Stomach smooth muscle (tissue), 2 donors: ENCODE data around the gene TIMM17A.

Experiments used
- H3K27ac ChIP-seq: one replicate; pipeline ENCODE4 v1.7.0; 2013; ENCODE audit warnings: mild to moderate bottlenecking, low read length, inconsistent platforms
- H3K27me3 ChIP-seq, 2 donors: one replicate each; pipeline ENCODE4 v1.7.0; 2013; ENCODE audit warnings: low read length in 2 of 2; ENCODE audit not compliant: insufficient read depth in 2 of 2, control insufficient read depth in 1 of 2
- H3K36me3 ChIP-seq, 2 donors: one replicate each; pipeline ENCODE4 v1.7.0; 2013; ENCODE audit warnings: low read length in 2 of 2; ENCODE audit not compliant: control insufficient read depth in 2 of 2, insufficient read depth in 2 of 2
- H3K4me1 ChIP-seq: one replicate; pipeline ENCODE4 v1.7.0; 2013; ENCODE audit warnings: low read length; ENCODE audit not compliant: control insufficient read depth, insufficient read depth
- H3K4me3 ChIP-seq, 2 donors: one replicate each; pipeline ENCODE4 v1.7.0; 2013; ENCODE audit warnings: low read length in 2 of 2
- H3K9ac ChIP-seq, 2 donors: one replicate each; pipeline ENCODE4 v1.7.0; 2013; ENCODE audit warnings: low read length in 2 of 2, mild to moderate bottlenecking in 1 of 2
- H3K9me3 ChIP-seq, 2 donors: one replicate each; pipeline ENCODE4 v1.7.0; 2013; ENCODE audit warnings: low read length in 2 of 2; ENCODE audit not compliant: control insufficient read depth in 2 of 2
- donor health status: healthy.
- donor health status: Pancreatic carcinoma.

TIMM17A gene

DNA sequence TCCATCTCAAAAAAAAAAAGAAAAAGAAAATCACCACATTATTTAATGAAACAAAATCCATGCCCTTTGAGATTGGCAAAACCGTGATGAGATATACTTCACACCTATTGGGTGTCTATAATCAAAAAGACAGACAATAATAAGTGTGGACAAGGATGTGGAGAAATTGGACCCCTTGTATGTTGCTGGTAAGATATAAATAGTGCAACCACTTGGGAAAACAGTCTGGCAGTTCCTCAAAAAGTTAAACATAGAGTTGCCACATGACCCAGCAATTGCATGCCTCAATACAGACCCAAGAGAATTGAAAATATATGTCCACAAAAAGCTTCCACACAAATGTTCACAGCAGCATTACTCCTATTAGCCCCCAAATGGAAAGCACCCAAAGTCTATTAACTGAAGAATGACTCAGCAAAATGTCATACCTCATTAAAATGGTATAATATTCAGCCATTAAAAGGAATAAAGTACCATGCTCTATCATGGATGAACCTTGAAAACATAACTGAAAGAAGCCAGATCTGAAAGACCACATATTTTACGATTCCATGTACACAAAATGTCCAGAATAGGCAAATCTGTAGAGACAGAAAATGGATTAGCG, 33.2 kb upstream of the TIMM17A start:
- Histone ChIP-seq H3K9me3 (no peaks in the 10 kb centered on the region), H3K4me1 (peaks cover 70% of the 10 kb centered on the region), H3K27ac (peak overlapping the region; percentile 97), H3K27me3 (no peaks in the 10 kb centered on the region), H3K9ac (no peak overlapping the region), H3K4me3 (no peak overlapping the region), H3K36me3 (peaks cover 13 to 18% of the 10 kb centered on the region in 2 donors)

DNA sequence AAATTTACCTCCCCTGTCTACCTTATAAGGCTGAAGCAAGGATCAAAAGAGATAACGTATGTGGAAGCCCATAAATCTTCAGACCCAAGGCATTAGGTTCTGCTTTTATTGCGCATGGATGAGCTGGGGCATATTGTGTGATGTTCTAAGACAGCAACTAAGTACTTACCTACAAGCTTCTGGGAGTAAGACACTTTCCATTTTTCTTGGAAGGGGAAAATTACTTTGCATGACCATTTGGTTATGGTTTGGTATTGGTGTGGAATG, 30.1 kb upstream of the TIMM17A start:
- H3K9ac ChIP-seq = no peak overlapping the region
- H3K4me1 ChIP-seq = peaks cover 57% of the 10 kb centered on the region
- H3K27ac ChIP-seq = peak overlapping the region; percentile 41
- no peaks in the 10 kb centered on the region for H3K27me3 ChIP-seq
- H3K9me3 ChIP-seq = no peaks in the 10 kb centered on the region
- peaks cover 19 to 28% of the 10 kb centered on the region in 2 donors for H3K36me3 ChIP-seq
- H3K4me3 ChIP-seq = no peak overlapping the region

DNA sequence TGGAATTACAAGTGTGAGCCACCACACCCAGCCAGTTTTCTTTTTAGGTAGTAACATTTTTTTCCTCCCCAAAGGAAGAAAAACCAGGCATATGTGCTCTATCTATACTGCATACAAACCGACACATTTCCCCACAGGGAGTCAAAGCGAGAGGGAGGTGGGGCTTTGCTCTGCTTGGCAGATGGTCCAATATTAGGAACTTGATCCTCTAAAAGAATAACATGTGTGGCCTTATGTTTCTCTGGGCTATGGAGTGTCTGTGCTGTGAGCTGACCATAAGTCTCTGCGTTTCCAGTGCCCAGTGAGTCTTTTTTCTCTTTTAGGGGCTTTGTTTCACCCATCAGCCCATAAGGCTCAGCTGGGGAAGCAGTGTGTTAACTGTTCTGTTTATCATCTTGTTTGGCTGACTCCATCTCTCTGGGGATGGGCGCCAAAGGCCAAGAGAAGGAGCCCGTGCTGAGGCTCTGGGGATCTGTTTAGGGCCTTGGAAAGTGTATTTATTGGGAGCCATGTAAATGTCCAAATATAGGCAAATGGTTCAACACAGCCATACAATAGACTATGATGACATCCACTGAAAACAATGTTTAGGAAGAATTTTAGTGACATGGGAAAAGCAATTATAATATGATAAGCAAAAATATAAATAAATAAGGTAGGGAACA, 29.2 kb upstream of the TIMM17A start:
- Histone ChIP-seq H3K9me3 (no peaks in the 10 kb centered on the region), H3K27me3 (no peaks in the 10 kb centered on the region), H3K27ac (peak overlapping the region; percentile 76), H3K4me1 (peaks cover 59% of the 10 kb centered on the region), H3K36me3 (peaks cover 27 to 32% of the 10 kb centered on the region in 2 donors), H3K4me3 (peak overlapping the region in 1 of 2 donors; percentile 8), H3K9ac (peak overlapping the region in 1 of 2 donors; percentile 5)

DNA sequence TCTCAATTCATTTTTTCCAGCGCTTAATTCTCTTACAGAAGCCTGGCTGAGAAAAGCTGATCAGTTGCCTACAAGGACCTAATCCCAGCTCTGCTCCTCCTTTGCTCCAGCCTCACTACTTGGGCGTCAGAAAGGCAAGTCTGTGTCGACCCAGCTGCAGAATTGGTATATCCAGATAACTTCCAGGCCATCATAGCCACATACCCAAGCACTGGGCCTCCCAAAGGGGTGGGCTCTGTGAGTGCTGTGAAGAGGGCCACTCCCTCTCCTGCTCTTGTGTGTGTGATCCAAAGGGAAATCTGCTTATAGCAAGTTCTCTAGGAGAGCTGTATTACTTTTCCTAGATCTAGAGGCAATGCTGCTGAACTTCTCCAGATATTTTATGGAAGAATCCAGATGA, 27.0 kb upstream of the TIMM17A start:
- H3K27me3 ChIP-seq = no peaks in the 10 kb centered on the region
- peak overlapping the region; percentile 41 for H3K27ac ChIP-seq
- H3K9ac ChIP-seq = no peak overlapping the region
- no peak overlapping the region for H3K4me3 ChIP-seq
- H3K36me3 ChIP-seq = peaks cover 29 to 43% of the 10 kb centered on the region in 2 donors
- peaks cover 56% of the 10 kb centered on the region for H3K4me1 ChIP-seq
- H3K9me3 ChIP-seq = no peaks in the 10 kb centered on the region

DNA sequence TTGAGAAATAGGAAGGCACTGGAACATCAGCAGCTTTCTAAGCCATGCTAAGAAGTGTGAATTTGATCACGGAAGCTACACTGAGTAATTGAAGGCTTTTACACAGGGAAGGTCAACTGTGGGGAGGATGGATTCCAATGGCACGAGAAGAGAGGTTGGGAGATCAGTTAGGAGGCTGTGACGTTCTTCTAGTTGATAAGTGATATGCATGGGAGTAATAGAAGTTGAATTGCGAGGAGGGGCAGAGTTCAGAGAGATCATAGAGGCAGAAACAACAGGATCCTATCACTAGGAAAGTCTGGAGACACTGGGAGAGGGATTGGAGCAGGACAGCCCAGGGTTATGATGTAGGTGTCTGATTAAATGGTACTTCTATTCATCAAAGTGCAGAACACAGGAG, 25.2 kb upstream of the TIMM17A start:
- H3K9me3 ChIP-seq = no peaks in the 10 kb centered on the region
- no peak overlapping the region for H3K4me3 ChIP-seq
- H3K36me3 ChIP-seq = peaks cover 32 to 44% of the 10 kb centered on the region in 2 donors
- H3K9ac ChIP-seq = no peak overlapping the region
- H3K27ac ChIP-seq = peak overlapping the region; percentile 69
- H3K27me3 ChIP-seq = no peaks in the 10 kb centered on the region
- peaks cover 57% of the 10 kb centered on the region for H3K4me1 ChIP-seq

DNA sequence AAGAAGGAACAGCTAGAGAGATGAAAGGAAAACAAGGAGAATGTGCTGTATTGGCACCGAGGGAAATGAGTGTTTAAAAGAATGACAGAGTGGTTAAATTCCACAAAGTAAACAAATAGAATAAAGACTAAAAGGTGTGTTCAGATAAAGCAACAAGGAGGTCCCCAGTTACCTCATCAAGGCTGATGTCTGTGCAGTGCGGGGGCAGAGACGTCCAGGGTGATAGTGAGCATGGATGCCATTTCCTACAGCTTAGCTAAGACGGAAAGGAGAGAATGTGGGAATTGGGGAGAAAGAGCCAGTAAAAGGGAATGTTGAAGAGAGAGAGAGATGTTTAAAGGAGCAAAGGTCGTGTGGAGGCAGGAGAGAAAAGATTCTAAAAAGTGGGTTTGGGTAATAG, 24.5 kb upstream of the TIMM17A start:
- H3K9ac ChIP-seq = no peak overlapping the region
- H3K27me3 ChIP-seq = no peaks in the 10 kb centered on the region
- peaks cover 54% of the 10 kb centered on the region for H3K4me1 ChIP-seq
- H3K4me3 ChIP-seq = peak overlapping the region in 1 of 2 donors; percentile 8
- H3K27ac ChIP-seq = peak overlapping the region; percentile 69
- no peaks in the 10 kb centered on the region for H3K9me3 ChIP-seq
- peaks cover 32 to 42% of the 10 kb centered on the region in 2 donors for H3K36me3 ChIP-seq

DNA sequence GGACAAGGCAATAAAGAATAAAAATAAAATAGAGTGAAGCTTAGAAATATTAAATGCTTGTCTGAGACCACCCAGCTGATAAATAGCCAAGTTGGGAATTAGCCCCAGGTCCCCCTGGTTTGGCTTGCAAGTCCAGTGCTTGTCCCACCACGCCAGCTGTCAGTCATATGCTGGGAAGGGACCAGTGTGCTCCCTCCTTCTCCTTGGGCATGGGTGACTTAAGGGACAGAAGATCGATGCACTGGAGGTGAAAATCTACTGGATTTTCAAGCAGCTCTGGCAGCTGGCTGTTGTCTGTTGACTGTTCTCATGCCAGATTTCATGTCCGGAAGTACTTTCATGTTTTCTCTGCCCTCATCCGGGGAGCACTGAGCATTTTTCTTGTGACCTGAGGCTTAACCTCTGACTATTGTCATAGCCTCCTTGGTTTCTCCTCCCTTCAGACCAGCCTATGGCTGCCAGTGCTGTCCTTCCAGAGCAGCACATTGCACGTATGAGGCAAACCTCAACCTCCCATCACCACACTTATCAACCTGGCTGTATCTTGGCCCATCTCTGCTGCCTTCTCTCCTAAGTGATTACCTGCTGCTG, 21.4 kb upstream of the TIMM17A start:
- H3K9ac ChIP-seq = peak overlapping the region in 1 of 2 donors; percentile 39
- peaks cover 45% of the 10 kb centered on the region for H3K4me1 ChIP-seq
- H3K27ac ChIP-seq = no peak overlapping the region
- H3K9me3 ChIP-seq = no peaks in the 10 kb centered on the region
- peak overlapping the region in 1 of 2 donors; percentile 44 for H3K4me3 ChIP-seq
- H3K27me3 ChIP-seq = no peaks in the 10 kb centered on the region
- peaks cover 38 to 40% of the 10 kb centered on the region in 2 donors for H3K36me3 ChIP-seq

DNA sequence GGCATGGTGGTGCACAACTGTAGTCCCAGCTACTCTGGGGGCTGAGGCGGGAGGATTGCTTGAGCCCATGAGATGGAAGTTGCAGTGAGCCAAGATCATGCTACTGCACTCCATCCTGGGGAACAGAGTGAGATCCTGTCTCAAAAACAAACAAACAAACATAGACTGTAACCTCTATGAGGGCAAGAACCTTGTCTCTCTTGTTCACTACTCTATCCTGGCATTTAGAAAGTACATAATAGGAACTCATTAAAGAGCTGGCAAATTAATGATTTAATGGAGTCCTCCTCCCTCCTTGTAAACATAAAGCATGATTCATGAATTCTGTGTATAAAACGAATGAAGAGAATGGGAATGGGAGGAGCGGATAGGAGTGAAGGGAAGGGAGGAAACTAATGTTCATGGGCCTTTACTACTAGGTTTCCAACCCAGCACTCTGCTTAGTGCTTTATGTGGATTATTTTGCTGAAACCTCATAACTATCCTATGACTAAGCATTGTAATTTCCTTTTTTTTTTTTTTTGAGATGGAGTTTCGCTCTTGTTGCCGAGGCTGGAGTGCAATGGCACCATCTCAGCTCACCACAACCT, 17.6 kb upstream of the TIMM17A start:
- peak overlapping the region; percentile 76 for H3K27ac ChIP-seq

GRCh38 chr1:201938440-201939035, 16.8 kb upstream of the TIMM17A start:
- Histone ChIP-seq H3K4me1 (peaks cover 47% of the 10 kb centered on the region), H3K27me3 (no peaks in the 10 kb centered on the region), H3K9ac (peak overlapping the region; percentile 39 to 55), H3K4me3 (peak overlapping the region; percentile 52 to 65), H3K27ac (peak overlapping the region; percentile 76), H3K36me3 (peaks cover 18 to 25% of the 10 kb centered on the region in 2 donors), H3K9me3 (no peaks in the 10 kb centered on the region)

More for the DNA sequence above, 17.6 kb upstream of the TIMM17A start:
- H3K4me3 ChIP-seq = peak overlapping the region in 1 of 2 donors; percentile 3
- H3K9me3 ChIP-seq = no peaks in the 10 kb centered on the region
- peaks cover 44% of the 10 kb centered on the region for H3K4me1 ChIP-seq
- H3K27me3 ChIP-seq = no peaks in the 10 kb centered on the region
- H3K36me3 ChIP-seq = peaks cover 22 to 23% of the 10 kb centered on the region in 2 donors
- H3K9ac ChIP-seq = peak overlapping the region in 1 of 2 donors; percentile 39

GRCh38 chr1:201939148-201939547, 16.2 kb upstream of the TIMM17A start:
- peak overlapping the region; percentile 47 to 65 for H3K4me3 ChIP-seq
- H3K9me3 ChIP-seq = no peaks in the 10 kb centered on the region
- peak overlapping the region; percentile 7 to 39 for H3K9ac ChIP-seq
- no peaks in the 10 kb centered on the region for H3K27me3 ChIP-seq
- peaks cover 20 to 27% of the 10 kb centered on the region in 2 donors for H3K36me3 ChIP-seq
- peaks cover 42% of the 10 kb centered on the region for H3K4me1 ChIP-seq
- H3K27ac ChIP-seq = peak overlapping the region; percentile 76
